B cell (primary cell): ENCODE results near the gene C9orf78.

Experiments
- EZH2 ChIP-seq: IDR thresholded peaks from 2 replicates; pipeline ENCODE4 v1.6.1; 2012; ENCODE audit warnings: borderline replicate concordance, low read depth, mild to moderate bottlenecking, moderate library complexity, low read length; ENCODE audit not compliant: insufficient read depth, poor library complexity, severe bottlenecking
- TF ChIP-seq, protein P1 (sequence below): fragments of 200-600 bp; IDR thresholded peaks from one replicate; pipeline ENCODE4 v1.8.0; 2022; ENCODE audit warnings: antibody characterized with exemption, mild to moderate bottlenecking

DNA sequence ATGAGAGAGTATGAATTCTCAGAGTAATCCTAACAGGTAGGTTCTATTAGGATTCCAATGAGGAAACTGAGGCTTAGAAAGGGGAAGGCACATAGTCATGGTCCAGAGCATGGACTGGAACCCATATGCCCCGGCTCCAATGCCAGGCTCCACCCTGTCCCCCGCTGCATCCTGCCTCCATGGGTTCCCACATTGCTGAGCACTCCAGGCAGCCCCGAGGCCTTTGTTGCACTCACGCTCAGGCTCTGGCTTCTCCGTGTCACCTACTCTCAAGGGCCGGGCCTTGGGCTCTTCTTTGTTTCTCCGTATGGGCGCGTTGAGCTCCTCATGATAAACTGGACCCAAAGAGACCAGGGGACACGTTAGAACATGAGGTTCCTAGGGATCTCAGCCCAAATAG, 6.1 kb downstream of the C9orf78 start:
- TF ChIP-seq, protein P1, sequence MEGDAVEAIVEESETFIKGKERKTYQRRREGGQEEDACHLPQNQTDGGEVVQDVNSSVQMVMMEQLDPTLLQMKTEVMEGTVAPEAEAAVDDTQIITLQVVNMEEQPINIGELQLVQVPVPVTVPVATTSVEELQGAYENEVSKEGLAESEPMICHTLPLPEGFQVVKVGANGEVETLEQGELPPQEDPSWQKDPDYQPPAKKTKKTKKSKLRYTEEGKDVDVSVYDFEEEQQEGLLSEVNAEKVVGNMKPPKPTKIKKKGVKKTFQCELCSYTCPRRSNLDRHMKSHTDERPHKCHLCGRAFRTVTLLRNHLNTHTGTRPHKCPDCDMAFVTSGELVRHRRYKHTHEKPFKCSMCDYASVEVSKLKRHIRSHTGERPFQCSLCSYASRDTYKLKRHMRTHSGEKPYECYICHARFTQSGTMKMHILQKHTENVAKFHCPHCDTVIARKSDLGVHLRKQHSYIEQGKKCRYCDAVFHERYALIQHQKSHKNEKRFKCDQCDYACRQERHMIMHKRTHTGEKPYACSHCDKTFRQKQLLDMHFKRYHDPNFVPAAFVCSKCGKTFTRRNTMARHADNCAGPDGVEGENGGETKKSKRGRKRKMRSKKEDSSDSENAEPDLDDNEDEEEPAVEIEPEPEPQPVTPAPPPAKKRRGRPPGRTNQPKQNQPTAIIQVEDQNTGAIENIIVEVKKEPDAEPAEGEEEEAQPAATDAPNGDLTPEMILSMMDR = no peak
- TF ChIP-seq EZH2 = no peak
